Esophagus squamous epithelium (tissue), 4 donors: ENCODE measurements around the gene EDEM3.

ENCODE experiments used
- POLR2A ChIP-seq, 4 donors: fragments of 450-650 bp; IDR thresholded peaks; one replicate each; pipeline ENCODE4 v1.6.1; 2017; ENCODE audit warnings: antibody characterized with exemption in 4 of 4, mild to moderate bottlenecking in 4 of 4, moderate library complexity in 3 of 4
- TF ChIP-seq, protein P1 (sequence below), 6 experiments: fragments of 450-650 bp in 4 of 6; fragments of 200-600 bp in 2 of 6; sonication (generic) in 2 of 6; IDR thresholded peaks; one replicate each; pipeline ENCODE4 v1.5.1; 2016 to 2019; ENCODE audit warnings: antibody characterized with exemption in 6 of 6, mild to moderate bottlenecking in 4 of 6, moderate library complexity in 4 of 6

- TF ChIP-seq, protein P1, sequence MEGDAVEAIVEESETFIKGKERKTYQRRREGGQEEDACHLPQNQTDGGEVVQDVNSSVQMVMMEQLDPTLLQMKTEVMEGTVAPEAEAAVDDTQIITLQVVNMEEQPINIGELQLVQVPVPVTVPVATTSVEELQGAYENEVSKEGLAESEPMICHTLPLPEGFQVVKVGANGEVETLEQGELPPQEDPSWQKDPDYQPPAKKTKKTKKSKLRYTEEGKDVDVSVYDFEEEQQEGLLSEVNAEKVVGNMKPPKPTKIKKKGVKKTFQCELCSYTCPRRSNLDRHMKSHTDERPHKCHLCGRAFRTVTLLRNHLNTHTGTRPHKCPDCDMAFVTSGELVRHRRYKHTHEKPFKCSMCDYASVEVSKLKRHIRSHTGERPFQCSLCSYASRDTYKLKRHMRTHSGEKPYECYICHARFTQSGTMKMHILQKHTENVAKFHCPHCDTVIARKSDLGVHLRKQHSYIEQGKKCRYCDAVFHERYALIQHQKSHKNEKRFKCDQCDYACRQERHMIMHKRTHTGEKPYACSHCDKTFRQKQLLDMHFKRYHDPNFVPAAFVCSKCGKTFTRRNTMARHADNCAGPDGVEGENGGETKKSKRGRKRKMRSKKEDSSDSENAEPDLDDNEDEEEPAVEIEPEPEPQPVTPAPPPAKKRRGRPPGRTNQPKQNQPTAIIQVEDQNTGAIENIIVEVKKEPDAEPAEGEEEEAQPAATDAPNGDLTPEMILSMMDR (IDR thresholded peaks at IDR 0.05), result no peak
- no peak for TF ChIP-seq POLR2A (IDR thresholded peaks at IDR 0.05)
Observed at GRCh38 chr1:184669391-184669790, 85.3 kb downstream of the EDEM3 start.
